Neuronal stem cell (in vitro differentiated cells): ENCODE results near the gene CUL3.

Experiments
- DNase-seq: peaks from one replicate; pipeline ENCODE4 v3.0.0-alpha.2; 2013; ENCODE audit warnings: low spot score
- H2AFZ ChIP-seq: one replicate; pipeline ENCODE4 v1.6.1; 2013; ENCODE audit warnings: mild to moderate bottlenecking, low read length, inconsistent platforms
- H2AK5ac ChIP-seq: 2 replicates; pipeline ENCODE4 v1.6.1; 2013; ENCODE audit warnings: low read depth, mild to moderate bottlenecking, inconsistent platforms, low read length, moderate library complexity, mixed read lengths
- H2BK120ac ChIP-seq: 2 replicates; pipeline ENCODE4 v1.6.1; 2013; ENCODE audit warnings: low read depth, mild to moderate bottlenecking, inconsistent platforms, low read length, moderate library complexity, mixed read lengths
- H2BK12ac ChIP-seq: one replicate; pipeline ENCODE4 v1.6.1; 2013; ENCODE audit warnings: low read length, inconsistent platforms
- H2BK15ac ChIP-seq: 2 replicates; pipeline ENCODE4 v1.6.1; 2013; ENCODE audit warnings: mild to moderate bottlenecking, low read length, inconsistent platforms, mixed read lengths
- H2BK5ac ChIP-seq: one replicate; pipeline ENCODE4 v1.6.1; 2013; ENCODE audit warnings: inconsistent platforms, mild to moderate bottlenecking, low read length, moderate library complexity
- H3K14ac ChIP-seq: one replicate; pipeline ENCODE4 v1.6.1; 2013; ENCODE audit warnings: low read length, inconsistent platforms
- H3K18ac ChIP-seq: 2 replicates; pipeline ENCODE4 v1.6.1; 2013; ENCODE audit warnings: low read length, inconsistent platforms
- H3K23ac ChIP-seq: 2 replicates; pipeline ENCODE4 v1.6.1; 2013; ENCODE audit warnings: low read depth, mild to moderate bottlenecking, mixed read lengths, low read length, inconsistent platforms; ENCODE audit not compliant: poor library complexity
- H3K27ac ChIP-seq: replicated peaks from 3 replicates; pipeline ENCODE4 v1.5.1; 2013; ENCODE audit warnings: low read length, inconsistent platforms
- H3K27me3 ChIP-seq, 3 experiments: 2 replicates each; pipeline ENCODE4 v1.6.1; 2013; ENCODE audit warnings: low read length in 3 of 3, mild to moderate bottlenecking in 2 of 3, inconsistent platforms in 1 of 3, low read depth in 1 of 3, mixed read lengths in 1 of 3, moderate library complexity in 1 of 3; ENCODE audit not compliant: control insufficient read depth in 3 of 3, insufficient read depth in 3 of 3
- H3K36me3 ChIP-seq, 2 donors: replicated peaks in 1 of 2; 2 replicates each; pipeline ENCODE4 v1.6.1; 2013; ENCODE audit warnings: low read length in 2 of 2; ENCODE audit not compliant: control insufficient read depth in 2 of 2, insufficient read depth in 2 of 2
- H3K4ac ChIP-seq: 2 replicates; pipeline ENCODE4 v1.6.1; 2013; ENCODE audit warnings: inconsistent platforms, mild to moderate bottlenecking, low read length, moderate library complexity
- H3K4me1 ChIP-seq, 2 donors: 1 replicate in 1 of 2; 2 replicates in 1 of 2; pipeline ENCODE4 v1.6.1; 2013; ENCODE audit warnings: low read length in 2 of 2, low read depth in 1 of 2; ENCODE audit not compliant: control insufficient read depth in 2 of 2, insufficient read depth in 1 of 2
- H3K4me2 ChIP-seq: one replicate; pipeline ENCODE4 v1.6.1; 2013; ENCODE audit warnings: mild to moderate bottlenecking, low read length, inconsistent platforms; ENCODE audit not compliant: insufficient read depth, poor library complexity, severe bottlenecking
- H3K4me3 ChIP-seq, 2 donors: 2 replicates each; pipeline ENCODE4 v1.5.1; 2013; ENCODE audit warnings: low read length in 2 of 2, mild to moderate bottlenecking in 2 of 2, inconsistent platforms in 1 of 2, moderate library complexity in 1 of 2
- H3K79me1 ChIP-seq: one replicate; pipeline ENCODE4 v1.6.1; 2013; ENCODE audit warnings: low read depth, mild to moderate bottlenecking, inconsistent platforms, low read length, moderate library complexity
- H3K9ac ChIP-seq: one replicate; pipeline ENCODE4 v1.6.1; 2013; ENCODE audit warnings: mild to moderate bottlenecking, low read depth, low read length, inconsistent platforms; ENCODE audit not compliant: poor library complexity
- H3K9me3 ChIP-seq, 2 donors: replicated peaks in 1 of 2; 2 replicates each; pipeline versions ENCODE3 to v1.6.1; 2013; ENCODE audit warnings: low read length in 2 of 2, mild to moderate bottlenecking in 2 of 2, inconsistent platforms in 1 of 2, low read depth in 1 of 2, mixed read lengths in 1 of 2, moderate library complexity in 1 of 2; ENCODE audit not compliant: control insufficient read depth in 2 of 2, insufficient read depth in 1 of 2
- H4K8ac ChIP-seq: one replicate; pipeline ENCODE4 v1.6.1; 2013; ENCODE audit warnings: low read depth, mild to moderate bottlenecking, inconsistent platforms, low read length, moderate library complexity
- H4K91ac ChIP-seq: one replicate; pipeline ENCODE4 v1.6.1; 2013; ENCODE audit warnings: low read length, low read depth, mild to moderate bottlenecking, inconsistent platforms; ENCODE audit not compliant: poor library complexity
- WGBS, 2 donors: extraction: QIAGEN DNeasy Blood & Tissue Kit; methylation state at CpG; one replicate each; pipeline ENCODE4 v1.1.7; 2013; ENCODE audit warnings: missing lambda C conversion rate in 2 of 2, mixed read lengths in 1 of 2; ENCODE audit not compliant: insufficient read length in 2 of 2, insufficient replicate concordance in 1 of 2; ENCODE audit errors: extremely low coverage in 2 of 2; 5-methylcytosine and 5-hydroxymethylcytosine counted together

The CUL3 gene

DNA sequence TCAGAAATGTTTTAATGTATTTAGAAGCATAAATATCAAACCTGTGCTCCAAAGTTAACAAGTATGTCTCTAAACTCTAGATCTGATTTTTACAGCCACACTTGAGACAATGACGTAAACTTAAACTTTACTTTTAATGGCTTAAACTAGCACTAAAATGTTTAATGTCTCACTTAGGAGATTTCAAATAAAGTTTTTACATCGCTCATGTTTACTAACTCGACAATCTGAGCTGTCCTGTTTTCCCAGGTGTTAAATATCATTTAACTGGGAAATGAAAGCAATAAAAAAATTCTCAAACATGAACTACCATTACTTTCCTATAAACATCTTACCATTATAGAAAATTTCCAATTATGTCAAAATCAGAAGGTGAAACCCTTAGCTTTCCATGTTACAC is 113.0 kb downstream of the CUL3 start:
- Histone ChIP-seq H2BK5ac (no peak overlapping the region), H4K91ac (no peak overlapping the region), H2BK15ac (no peak overlapping the region), H3K14ac (no peak overlapping the region), H2BK120ac (no peak overlapping the region), H3K4ac (no peak overlapping the region), H4K8ac (no peak overlapping the region), H3K27me3 (no peaks in the 10 kb centered on the region), H3K4me1 (no peaks in the 10 kb centered on the region), H3K18ac (no peak overlapping the region), H3K27ac (no peak overlapping the region), H3K9me3 (no peaks in the 10 kb centered on the region), H2AFZ (no peak overlapping the region), H2AK5ac (no peak overlapping the region), H3K36me3 (peaks cover 5 to 49% of the 10 kb centered on the region in 2 donors), H2BK12ac (no peak overlapping the region), H3K4me2 (no peak overlapping the region), H3K9ac (no peak overlapping the region), H3K79me1 (no peaks in the 10 kb centered on the region), H3K23ac (no peak overlapping the region), H3K4me3 (no peak overlapping the region)
- DNase-seq = no peak
- no CpG with 5 or more reads among the region's 3 CpGs for WGBS, 2 donors

DNA sequence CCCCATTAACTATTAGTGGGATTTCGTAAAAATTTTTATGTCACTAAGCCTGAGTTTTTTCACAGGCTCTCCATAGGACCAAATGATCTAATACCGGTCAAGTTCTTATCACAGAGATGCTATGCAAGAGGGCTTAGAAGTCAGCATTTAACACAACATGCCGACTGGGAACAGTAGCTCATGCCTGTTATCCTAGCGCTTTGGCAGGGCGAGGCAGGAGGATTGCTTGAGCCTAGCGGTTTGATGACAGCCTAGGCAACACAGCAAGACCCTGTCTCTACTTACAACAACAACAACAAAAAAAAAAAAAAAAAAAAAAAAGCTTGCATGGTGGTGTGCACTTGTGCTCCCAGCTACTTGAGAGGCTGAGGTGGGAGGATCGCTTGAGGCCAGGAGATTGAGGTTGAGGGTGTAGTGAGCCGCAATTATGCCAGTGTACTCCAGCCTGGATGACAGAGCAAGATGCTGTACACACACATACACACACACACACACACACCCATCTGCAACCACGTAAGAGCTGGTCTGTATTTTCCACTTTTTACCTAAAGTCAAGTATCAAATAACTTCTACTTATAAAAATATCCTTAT is 115.7 kb downstream of the CUL3 start:
- no peak overlapping the region for H3K4me3 ChIP-seq
- H4K8ac ChIP-seq = no peak overlapping the region
- H3K27me3 ChIP-seq = no peaks in the 10 kb centered on the region
- no peak overlapping the region for H3K4ac ChIP-seq
- no peak overlapping the region for H4K91ac ChIP-seq
- no peak overlapping the region for H2AK5ac ChIP-seq
- H3K36me3 ChIP-seq = peaks cover 0 to 25% of the 10 kb centered on the region in 2 donors
- no peaks in the 10 kb centered on the region for H3K79me1 ChIP-seq
- no peak for DNase-seq
- H3K18ac ChIP-seq = no peak overlapping the region
- H3K4me1 ChIP-seq = no peaks in the 10 kb centered on the region
- no peaks in the 10 kb centered on the region for H3K9me3 ChIP-seq
- no peak overlapping the region for H3K27ac ChIP-seq
- H3K23ac ChIP-seq = no peak overlapping the region
- no peak overlapping the region for H2AFZ ChIP-seq
- no peak overlapping the region for H3K9ac ChIP-seq
- no peak overlapping the region for H2BK15ac ChIP-seq
- WGBS, 2 donors = no CpG with 5 or more reads among the region's 9 CpGs
- H3K14ac ChIP-seq = no peak overlapping the region
- no peak overlapping the region for H3K4me2 ChIP-seq
- H2BK12ac ChIP-seq = no peak overlapping the region
- no peak overlapping the region for H2BK120ac ChIP-seq
- H2BK5ac ChIP-seq = no peak overlapping the region

DNA sequence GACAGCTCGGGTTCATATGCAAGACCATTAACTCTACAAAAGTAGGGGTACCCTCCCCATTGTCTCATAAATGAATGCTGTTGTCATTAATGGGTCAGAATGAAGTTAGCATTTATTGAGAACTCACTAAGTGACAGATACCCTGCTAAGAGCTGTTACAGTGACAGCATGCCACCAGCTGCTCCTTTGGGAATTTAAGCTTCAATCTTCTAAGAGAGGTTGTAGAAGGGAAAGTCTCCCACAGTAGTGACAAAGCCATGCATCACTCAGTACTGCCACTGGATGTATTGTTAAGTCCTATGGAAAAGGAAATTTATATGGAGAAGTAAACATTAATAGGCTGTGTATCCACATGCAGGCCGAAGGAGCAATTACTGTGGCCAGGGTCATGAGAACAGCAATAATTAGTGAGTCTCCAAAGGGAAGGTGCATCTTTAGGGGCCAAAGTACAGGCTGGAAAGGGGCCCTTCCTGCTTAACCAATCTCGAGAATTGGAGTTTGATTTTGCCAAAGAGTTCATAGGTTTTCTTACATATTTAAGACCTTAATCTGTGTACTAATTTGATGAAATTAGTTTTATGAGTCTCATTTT is 118.8 kb downstream of the CUL3 start:
- H3K36me3 ChIP-seq = no peaks in the 10 kb centered on the region
- H2BK120ac ChIP-seq = no peak overlapping the region
- H4K8ac ChIP-seq = no peak overlapping the region
- H2BK15ac ChIP-seq = no peak overlapping the region
- no peak for DNase-seq
- H3K4ac ChIP-seq = no peak overlapping the region
- no peaks in the 10 kb centered on the region for H3K27me3 ChIP-seq
- no peak overlapping the region for H2BK12ac ChIP-seq
- H3K18ac ChIP-seq = no peak overlapping the region
- H2BK5ac ChIP-seq = no peak overlapping the region
- no peak overlapping the region for H3K23ac ChIP-seq
- no peak overlapping the region for H3K4me3 ChIP-seq
- H4K91ac ChIP-seq = no peak overlapping the region
- WGBS, 2 donors = no CpG with 5 or more reads among the region's 3 CpGs
- H3K4me2 ChIP-seq = no peak overlapping the region
- H2AK5ac ChIP-seq = no peak overlapping the region
- no peaks in the 10 kb centered on the region for H3K79me1 ChIP-seq
- H3K27ac ChIP-seq = no peak overlapping the region
- no peak overlapping the region for H3K9ac ChIP-seq
- H3K4me1 ChIP-seq = no peaks in the 10 kb centered on the region
- no peak overlapping the region for H3K14ac ChIP-seq
- no peaks in the 10 kb centered on the region for H3K9me3 ChIP-seq
- no peak overlapping the region for H2AFZ ChIP-seq

DNA sequence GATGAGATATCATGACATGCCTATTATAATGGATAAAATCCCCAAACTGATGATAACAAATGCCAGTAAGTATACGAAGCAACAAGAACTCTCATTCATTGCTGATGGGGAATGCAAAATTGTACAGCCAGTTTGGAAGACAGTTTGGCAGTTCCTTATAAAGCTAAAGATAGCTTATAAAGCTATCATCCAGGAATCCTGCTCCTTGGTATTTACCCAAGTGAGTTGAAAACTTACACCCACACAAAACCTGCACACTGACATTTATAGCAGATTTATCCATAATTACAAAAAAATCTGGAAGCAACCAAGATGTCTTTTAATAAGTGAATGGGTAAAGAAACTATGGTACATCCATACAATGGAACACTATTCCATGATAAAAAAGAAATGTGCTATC is 123.8 kb downstream of the CUL3 start:
- H3K27me3 ChIP-seq = no peaks in the 10 kb centered on the region
- no peak overlapping the region for H4K8ac ChIP-seq
- no peak for DNase-seq
- H2BK5ac ChIP-seq = no peak overlapping the region
- H3K79me1 ChIP-seq = no peaks in the 10 kb centered on the region
- WGBS, 2 donors = no CpG with 5 or more reads among the region's 1 CpG
- no peak overlapping the region for H3K4ac ChIP-seq
- no peak overlapping the region for H3K4me3 ChIP-seq
- no peak overlapping the region for H3K23ac ChIP-seq
- no peak overlapping the region for H3K4me2 ChIP-seq
- H3K27ac ChIP-seq = no peak overlapping the region
- no peaks in the 10 kb centered on the region for H3K36me3 ChIP-seq
- H3K9ac ChIP-seq = no peak overlapping the region
- no peak overlapping the region for H2BK120ac ChIP-seq
- H3K18ac ChIP-seq = no peak overlapping the region
- H2AFZ ChIP-seq = no peak overlapping the region
- no peak overlapping the region for H2BK15ac ChIP-seq
- H3K9me3 ChIP-seq = no peaks in the 10 kb centered on the region
- no peak overlapping the region for H2BK12ac ChIP-seq
- no peak overlapping the region for H2AK5ac ChIP-seq
- H4K91ac ChIP-seq = no peak overlapping the region
- H3K14ac ChIP-seq = no peak overlapping the region
- no peaks in the 10 kb centered on the region for H3K4me1 ChIP-seq
